Right lobe of liver (tissue), 4 donors: ENCODE measurements around the gene EHD1.

ENCODE experiments used
- POLR2A ChIP-seq: fragments of 450-650 bp; IDR thresholded peaks from one replicate; pipeline ENCODE4 v1.6.1; 2017; ENCODE audit warnings: antibody characterized with exemption, mild to moderate bottlenecking
- TF ChIP-seq, protein P1 (sequence below), 4 donors: fragments of 200-600 bp in 3 of 4; fragments of 450-650 bp in 1 of 4; IDR thresholded peaks; one replicate each; pipeline versions ENCODE4 v1.5.1 to v1.8.0; 2016 to 2022; ENCODE audit warnings: antibody characterized with exemption in 4 of 4, mild to moderate bottlenecking in 2 of 4
- donor health status: DM: no; HTN: no; CAD: no.
- donor health status: DM: no; HTN: no; CAD: no.
- donor health status: DM: no; HTN: yes; CAD: no.

GRCh38 chr11:64838600-64839334, 39.7 kb downstream of the EHD1 start:
- no peak for TF ChIP-seq POLR2A
- TF ChIP-seq, protein P1, sequence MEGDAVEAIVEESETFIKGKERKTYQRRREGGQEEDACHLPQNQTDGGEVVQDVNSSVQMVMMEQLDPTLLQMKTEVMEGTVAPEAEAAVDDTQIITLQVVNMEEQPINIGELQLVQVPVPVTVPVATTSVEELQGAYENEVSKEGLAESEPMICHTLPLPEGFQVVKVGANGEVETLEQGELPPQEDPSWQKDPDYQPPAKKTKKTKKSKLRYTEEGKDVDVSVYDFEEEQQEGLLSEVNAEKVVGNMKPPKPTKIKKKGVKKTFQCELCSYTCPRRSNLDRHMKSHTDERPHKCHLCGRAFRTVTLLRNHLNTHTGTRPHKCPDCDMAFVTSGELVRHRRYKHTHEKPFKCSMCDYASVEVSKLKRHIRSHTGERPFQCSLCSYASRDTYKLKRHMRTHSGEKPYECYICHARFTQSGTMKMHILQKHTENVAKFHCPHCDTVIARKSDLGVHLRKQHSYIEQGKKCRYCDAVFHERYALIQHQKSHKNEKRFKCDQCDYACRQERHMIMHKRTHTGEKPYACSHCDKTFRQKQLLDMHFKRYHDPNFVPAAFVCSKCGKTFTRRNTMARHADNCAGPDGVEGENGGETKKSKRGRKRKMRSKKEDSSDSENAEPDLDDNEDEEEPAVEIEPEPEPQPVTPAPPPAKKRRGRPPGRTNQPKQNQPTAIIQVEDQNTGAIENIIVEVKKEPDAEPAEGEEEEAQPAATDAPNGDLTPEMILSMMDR (IDR thresholded peaks at IDR 0.05) = no peak
